ENCODE results near the gene GSDME.
A peak's percentile ranks its signal among the peaks of the same experiment; 100 is the strongest.

GSDME gene

GRCh38 chr7:24728503-24729364, 28.5 kb downstream of the GSDME start:
- H3K36me3 ChIP-seq (replicated peaks; ENCODE audit: insufficient read depth, low read length) = no peaks in the 10 kb centered on the region
- H3K4me3 ChIP-seq (ENCODE audit: low read length) = no peak overlapping the region
- no peaks in the 10 kb centered on the region for H3K9me2 ChIP-seq (replicated peaks; ENCODE audit: insufficient read depth, low read length)
- no peaks in the 10 kb centered on the region for H3K79me2 ChIP-seq (ENCODE audit: low read length)
- TF ChIP-seq EZH2 (optimal IDR thresholded peaks at IDR 0.05; ENCODE audit: low read depth, low read length) (no peak), EZH2phosphoT487 (IDR thresholded peaks at IDR 0.05; ENCODE audit: low read length) (no peak)
- H3K4me2 ChIP-seq (ENCODE audit: low read depth, low read length) = no peak overlapping the region
- H2AFZ ChIP-seq (ENCODE audit: low read length) = no peak overlapping the region
- no peaks in the 10 kb centered on the region for H3K27me3 ChIP-seq (replicated peaks; ENCODE audit: insufficient read depth, low read length)
- H4K20me1 ChIP-seq (ENCODE audit: insufficient read depth, low read length) = no peaks in the 10 kb centered on the region
- H3K9me3 ChIP-seq (replicated peaks; ENCODE audit: insufficient read depth, low read length) = no peaks in the 10 kb centered on the region
- peaks cover 40% of the 10 kb centered on the region for H3K4me1 ChIP-seq (ENCODE audit: low read length)
- no peak overlapping the region for H3K9ac ChIP-seq (ENCODE audit: low read length)
- peaks cover 14% of the 10 kb centered on the region; the same call in 1 of the 2 replicates for H3F3A ChIP-seq (ENCODE audit: insufficient read depth, low read length)
- no peak overlapping the region for H3K27ac ChIP-seq (ENCODE audit: low read length)
- DNase-seq = no peak

DNA sequence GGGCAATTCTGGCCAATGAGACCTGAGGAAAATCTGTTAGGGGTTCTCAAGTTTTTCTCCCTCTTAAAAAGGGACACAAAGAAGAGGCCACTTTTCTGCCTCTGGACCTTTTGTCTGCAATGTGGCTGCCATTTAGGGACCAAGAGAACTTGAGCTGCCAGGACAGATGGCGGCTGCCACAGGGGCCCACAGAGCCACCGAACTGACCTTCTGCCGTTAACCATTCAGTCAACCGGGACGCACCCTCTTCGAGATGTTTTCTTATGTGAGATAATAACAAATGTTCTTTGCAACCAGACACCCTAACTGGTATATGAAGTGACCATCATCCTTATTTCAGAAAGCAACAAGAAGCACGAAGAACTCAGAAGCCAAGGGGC, 29.2 kb downstream of the GSDME start:
- Histone ChIP-seq H4K20me1 (ENCODE audit: insufficient read depth, low read length) (no peaks in the 10 kb centered on the region), H3K9me3 (replicated peaks; ENCODE audit: insufficient read depth, low read length) (no peaks in the 10 kb centered on the region), H3K79me2 (ENCODE audit: low read length) (no peaks in the 10 kb centered on the region), H3K4me1 (ENCODE audit: low read length) (peaks cover 33% of the 10 kb centered on the region), H2AFZ (ENCODE audit: low read length) (no peak overlapping the region), H3K4me3 (ENCODE audit: low read length) (no peak overlapping the region), H3K36me3 (replicated peaks; ENCODE audit: insufficient read depth, low read length) (no peaks in the 10 kb centered on the region), H3K27ac (ENCODE audit: low read length) (no peak overlapping the region), H3F3A (ENCODE audit: insufficient read depth, low read length) (peaks cover 7% of the 10 kb centered on the region; the same call in 1 of the 2 replicates), H3K9ac (ENCODE audit: low read length) (no peak overlapping the region), H3K4me2 (ENCODE audit: low read depth, low read length) (no peak overlapping the region), H3K27me3 (replicated peaks; ENCODE audit: insufficient read depth, low read length) (no peaks in the 10 kb centered on the region), H3K9me2 (replicated peaks; ENCODE audit: insufficient read depth, low read length) (no peaks in the 10 kb centered on the region)
- DNase-seq = no peak
- TF ChIP-seq EZH2phosphoT487 (IDR thresholded peaks at IDR 0.05; ENCODE audit: low read length) = no peak
- no peak for TF ChIP-seq CTCF (IDR thresholded peaks at IDR 0.05; ENCODE audit: low read length)
- TF ChIP-seq EZH2 (optimal IDR thresholded peaks at IDR 0.05; ENCODE audit: low read depth, low read length) = no peak

DNA sequence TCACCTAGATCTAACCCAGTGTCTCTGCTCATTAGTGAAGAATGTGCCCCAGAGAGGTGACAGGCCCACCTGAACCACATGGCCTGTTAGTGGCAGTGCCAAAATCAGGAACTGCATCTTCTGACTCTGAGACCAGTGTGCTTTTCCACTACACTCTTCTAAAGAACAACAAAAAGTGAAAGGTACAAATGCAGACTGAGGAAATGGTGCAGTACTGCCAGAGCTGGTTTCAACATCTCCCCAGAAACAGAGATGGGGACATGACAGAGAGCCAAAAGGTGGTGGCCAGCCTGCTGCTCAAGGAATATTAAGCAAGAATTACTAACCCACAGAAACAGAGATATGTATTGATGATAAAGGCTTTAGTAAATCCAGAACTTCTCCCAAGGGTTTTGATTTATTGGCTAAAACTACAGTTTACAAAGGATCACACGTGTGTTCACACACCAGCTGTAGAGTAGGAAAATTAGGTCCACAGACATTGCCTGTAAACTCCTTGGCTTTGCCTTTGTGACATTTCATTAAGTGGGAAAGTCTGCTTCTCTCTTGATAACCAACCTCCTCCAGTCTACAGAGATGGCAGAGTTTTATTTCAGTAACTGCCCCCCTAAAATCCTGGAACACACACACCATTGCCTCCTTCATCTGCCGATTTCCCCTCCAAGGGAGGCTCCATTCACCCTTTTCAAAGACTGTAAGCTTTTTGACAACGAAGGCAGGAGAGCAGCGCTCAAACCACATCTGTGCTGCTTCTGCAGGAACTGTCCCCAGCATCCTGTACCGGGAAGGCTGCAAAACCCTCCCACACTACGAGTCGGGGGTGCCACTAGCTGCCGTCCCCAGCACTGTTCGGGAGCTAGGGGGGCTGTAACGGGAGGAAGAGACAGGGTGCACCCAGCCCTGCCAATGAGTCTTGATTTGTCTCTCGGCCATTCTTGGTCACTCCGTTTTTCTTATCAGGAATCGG, 29.8 kb downstream of the GSDME start:
- no peak overlapping the region for H3K27ac ChIP-seq (ENCODE audit: low read length)
- no peak overlapping the region for H2AFZ ChIP-seq (ENCODE audit: low read length)
- peak; percentile 39 for DNase-seq

More for the DNA sequence above, 29.8 kb downstream of the GSDME start:
- peaks cover 5% of the 10 kb centered on the region; the same call in 1 of the 2 replicates for H3F3A ChIP-seq (ENCODE audit: insufficient read depth, low read length)
- no peak for TF ChIP-seq EZH2 (optimal IDR thresholded peaks at IDR 0.05; ENCODE audit: low read depth, low read length)
- TF ChIP-seq EZH2phosphoT487 (IDR thresholded peaks at IDR 0.05; ENCODE audit: low read length) = no peak
- TF ChIP-seq CTCF (IDR thresholded peaks at IDR 0.05; ENCODE audit: low read length) = no peak
- no peak overlapping the region for H3K4me2 ChIP-seq (ENCODE audit: low read depth, low read length)
- no peaks in the 10 kb centered on the region for H3K9me3 ChIP-seq (replicated peaks; ENCODE audit: insufficient read depth, low read length)
- no peaks in the 10 kb centered on the region for H3K9me2 ChIP-seq (replicated peaks; ENCODE audit: insufficient read depth, low read length)
- H3K4me1 ChIP-seq (ENCODE audit: low read length) = peaks cover 27% of the 10 kb centered on the region
- H3K9ac ChIP-seq (ENCODE audit: low read length) = no peak overlapping the region
- no peak overlapping the region for H3K4me3 ChIP-seq (ENCODE audit: low read length)
- no peaks in the 10 kb centered on the region for H3K36me3 ChIP-seq (replicated peaks; ENCODE audit: insufficient read depth, low read length)
- H4K20me1 ChIP-seq (ENCODE audit: insufficient read depth, low read length) = no peaks in the 10 kb centered on the region
- H3K79me2 ChIP-seq (ENCODE audit: low read length) = no peaks in the 10 kb centered on the region
- H3K27me3 ChIP-seq (replicated peaks; ENCODE audit: insufficient read depth, low read length) = no peaks in the 10 kb centered on the region

Data from MM.1S (cell line).